DMS153 (cell line): Measurements from ENCODE around the gene DCP2.

Experiments used
- DNase-seq: peaks from one replicate; lab custom pipeline; 2025; lab: John Stamatoyannopoulos, UW

DCP2 gene

GRCh38 chr5:113022661-113023060 lies 46.1 kb downstream of the DCP2 start:
- no peak for DNase-seq

- DNase-seq, result no peak
Observed at GRCh38 chr5:113024076-113024697, 47.6 kb downstream of the DCP2 start.

GRCh38 chr5:113025596-113025995 lies 49.0 kb downstream of the DCP2 start:
- DNase-seq, result no peak

- DNase-seq, result no peak
Observed at GRCh38 chr5:113026211-113026610, 49.6 kb downstream of the DCP2 start.

GRCh38 chr5:113027015-113027414 lies 50.4 kb downstream of the DCP2 start:
- no peak for DNase-seq

- no peak for DNase-seq
Observed at GRCh38 chr5:113027431-113027830, 50.8 kb downstream of the DCP2 start.

GRCh38 chr5:113029614-113030013 lies 53.0 kb downstream of the DCP2 start:
- no peak for DNase-seq

- DNase-seq, result no peak
Observed at GRCh38 chr5:113031104-113031503, 54.5 kb downstream of the DCP2 start.

GRCh38 chr5:113031557-113031956 lies 55.0 kb downstream of the DCP2 start:
- DNase-seq, result no peak

- no peak for DNase-seq
Observed at GRCh38 chr5:113034182-113034773, 57.7 kb downstream of the DCP2 start.

- DNase-seq, result no peak
Observed at GRCh38 chr5:113035096-113035495, 58.5 kb downstream of the DCP2 start.

- DNase-seq, result no peak
Observed at GRCh38 chr5:113036321-113036720, 59.7 kb downstream of the DCP2 start.

GRCh38 chr5:113036826-113037225 lies 60.2 kb downstream of the DCP2 start:
- no peak for DNase-seq

GRCh38 chr5:113038136-113038535 lies 61.5 kb downstream of the DCP2 start:
- DNase-seq, result no peak

- DNase-seq, result no peak
Observed at GRCh38 chr5:113038714-113039113, 62.1 kb downstream of the DCP2 start.

GRCh38 chr5:113039229-113039933 lies 62.8 kb downstream of the DCP2 start:
- DNase-seq, result no peak

- no peak for DNase-seq
Observed at GRCh38 chr5:113039934-113040285, 63.3 kb downstream of the DCP2 start.

GRCh38 chr5:113040672-113041260 lies 64.2 kb downstream of the DCP2 start:
- DNase-seq, result no peak

- no peak for DNase-seq
Observed at GRCh38 chr5:113042491-113043243, 66.1 kb downstream of the DCP2 start.

- no peak for DNase-seq
Observed at GRCh38 chr5:113043491-113043931, 66.9 kb downstream of the DCP2 start.

- DNase-seq, result no peak
Observed at GRCh38 chr5:113044776-113045465, 68.3 kb downstream of the DCP2 start.

- no peak for DNase-seq
Observed at GRCh38 chr5:113047234-113047633, 70.6 kb downstream of the DCP2 start.
